ENCODE measurements around the gene HLX.

Gene HLX

DNA sequence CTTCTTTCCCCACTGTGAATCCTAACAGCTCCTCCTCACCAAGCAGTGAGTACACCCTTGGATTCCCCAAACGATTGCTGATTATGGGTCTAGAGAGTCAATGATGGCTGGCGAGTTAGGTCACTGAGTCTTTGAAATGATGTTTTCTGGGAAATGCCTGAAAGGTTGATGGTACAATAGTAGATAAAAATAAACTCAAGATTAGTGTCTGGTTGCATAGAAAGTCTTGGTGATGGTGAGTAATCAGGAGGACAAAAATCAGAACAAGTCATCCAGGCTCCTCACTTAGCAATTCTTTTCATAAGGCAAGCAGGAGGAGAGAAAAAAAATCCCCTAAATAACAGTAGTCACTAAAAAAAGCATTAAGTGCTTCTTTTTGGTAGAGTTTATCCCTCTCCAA is 22.6 kb downstream of the HLX start:
- DNase-seq: no peak

DNA sequence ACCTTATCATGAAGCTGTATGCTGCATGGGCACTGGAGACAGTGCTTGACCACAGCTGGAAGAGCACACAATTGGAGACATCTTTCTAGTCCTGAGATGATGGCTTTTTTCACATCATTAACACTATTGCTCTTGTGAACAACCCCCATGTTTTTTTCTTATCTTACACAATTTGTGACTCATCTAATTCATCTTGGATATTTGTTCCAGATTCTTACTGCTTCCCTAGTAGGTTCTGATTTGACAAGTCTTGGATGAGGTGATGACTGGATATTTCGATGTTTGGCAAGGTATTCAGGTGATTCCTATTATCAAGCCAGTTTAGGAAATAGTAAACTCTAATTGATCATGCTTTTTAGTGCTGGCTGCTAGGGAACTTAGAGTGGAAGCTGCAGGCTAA is 23.7 kb downstream of the HLX start:
- no peak for DNase-seq

DNA sequence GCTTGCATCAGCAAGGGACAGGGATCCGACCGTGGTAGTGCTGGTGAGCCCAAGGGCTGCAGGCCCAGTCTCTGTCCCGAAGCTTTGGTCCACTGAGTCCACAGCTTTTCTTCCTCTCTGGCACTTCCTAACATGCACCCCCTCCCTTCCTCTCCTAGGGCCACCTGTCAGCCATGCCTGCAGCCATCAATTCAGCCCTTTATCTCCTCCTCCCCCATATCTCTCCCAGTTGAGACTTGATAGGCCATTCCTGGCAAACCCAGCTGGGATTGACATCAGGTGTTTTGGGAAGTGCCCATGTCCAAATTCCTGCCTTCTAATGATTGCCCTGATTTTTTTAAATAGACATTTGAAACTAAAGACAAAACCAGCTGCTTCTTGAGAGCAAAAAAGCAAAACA is 25.6 kb downstream of the HLX start:
- DNase-seq: no peak

DNA sequence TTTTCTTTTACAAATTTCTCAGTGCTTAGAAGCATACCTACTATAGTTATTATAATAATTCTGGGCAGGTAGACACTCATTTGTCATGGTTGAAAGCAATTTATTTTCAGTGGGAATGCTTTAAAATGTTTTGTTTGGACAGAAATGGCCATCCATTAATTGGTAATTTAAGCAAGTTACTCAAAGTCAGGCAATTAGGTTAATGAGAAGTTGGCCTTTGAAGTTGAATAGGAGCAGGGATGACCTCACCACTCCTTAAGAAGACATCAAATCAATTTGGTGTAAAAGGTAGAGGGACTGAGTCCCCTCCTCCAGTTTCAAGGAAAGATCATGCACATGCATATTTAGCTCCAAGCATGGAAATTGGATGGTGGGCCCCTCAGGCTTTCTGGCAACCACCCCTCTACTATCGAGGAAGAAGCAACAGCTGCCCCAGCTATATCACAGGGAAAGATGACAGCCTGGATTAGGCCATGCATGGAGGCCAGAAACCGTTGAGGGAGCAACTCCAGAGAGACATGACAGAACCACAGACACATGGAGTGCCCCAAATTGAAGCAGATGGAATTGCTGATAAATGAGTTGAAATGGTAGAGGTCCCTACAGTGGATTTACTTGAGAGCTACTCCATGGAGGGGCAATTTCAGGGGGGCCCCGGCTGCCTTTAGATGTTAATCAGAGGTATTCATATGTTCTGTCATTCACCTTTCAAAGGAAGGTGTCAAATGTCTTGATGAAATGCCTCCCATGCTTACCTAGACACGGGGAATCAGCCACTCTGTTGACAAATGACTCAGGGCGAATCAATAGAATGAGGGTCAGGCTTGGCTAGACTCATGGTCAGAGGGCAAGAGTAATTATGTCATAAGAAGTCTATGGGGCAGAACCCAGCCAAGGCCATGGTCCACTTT is 26.7 kb downstream of the HLX start:
- DNase-seq: no peak

DNA sequence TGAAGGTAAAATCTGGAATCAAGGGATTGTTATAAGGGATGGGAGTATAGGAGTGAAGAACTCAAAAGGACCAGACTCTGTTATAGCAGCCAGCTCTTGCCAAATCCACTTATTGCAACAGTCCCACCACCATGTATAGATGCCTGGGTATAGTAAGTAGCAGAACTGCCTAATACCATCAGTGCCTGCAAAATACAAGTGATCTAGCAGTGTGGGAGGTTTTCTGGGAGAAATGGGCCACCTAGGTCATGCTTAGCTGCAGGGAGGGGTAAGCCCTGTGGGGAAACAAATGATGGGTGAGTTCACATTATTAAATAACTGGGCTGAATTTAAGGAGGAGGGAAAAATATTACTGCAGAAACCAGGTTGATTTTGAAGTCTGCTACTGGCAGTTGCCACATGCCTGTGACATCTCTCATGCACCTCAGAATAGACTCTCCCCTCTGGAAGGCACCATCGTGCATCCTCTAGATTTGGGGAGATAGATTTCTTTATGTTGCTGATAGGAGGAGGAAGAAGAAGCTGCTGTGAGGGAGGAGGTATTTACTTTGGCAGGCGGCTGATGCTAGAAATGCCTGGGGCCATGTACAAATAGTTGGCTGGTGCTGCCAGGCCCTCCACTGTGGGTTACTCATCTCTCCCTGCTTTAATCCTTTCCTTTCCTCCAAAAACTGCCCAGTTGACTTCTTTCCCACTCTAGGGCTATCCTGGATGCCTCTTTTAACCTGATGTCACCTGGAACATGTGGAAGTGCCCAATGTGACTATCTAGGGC is 27.5 kb downstream of the HLX start:
- no peak for DNase-seq

DNA sequence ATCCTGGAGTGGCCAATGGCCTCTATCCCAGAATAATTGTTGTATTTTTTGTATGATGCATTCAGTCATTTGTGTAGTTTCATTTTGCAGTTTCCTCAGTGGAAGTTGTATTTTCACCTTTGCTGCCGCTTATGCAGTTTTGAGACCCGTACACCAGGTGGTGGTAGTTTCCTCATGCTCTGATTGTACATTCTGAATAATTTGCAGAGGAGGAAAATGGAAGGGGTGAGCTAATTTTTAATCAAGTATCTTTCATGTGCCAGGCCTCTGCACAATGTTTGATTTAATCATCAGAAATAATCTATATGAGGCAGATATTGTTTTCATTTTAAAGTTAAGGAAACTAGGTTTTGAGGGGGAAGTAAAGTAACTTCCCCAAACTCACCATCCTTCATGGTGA is 29.5 kb downstream of the HLX start:
- DNase-seq: no peak

DNA sequence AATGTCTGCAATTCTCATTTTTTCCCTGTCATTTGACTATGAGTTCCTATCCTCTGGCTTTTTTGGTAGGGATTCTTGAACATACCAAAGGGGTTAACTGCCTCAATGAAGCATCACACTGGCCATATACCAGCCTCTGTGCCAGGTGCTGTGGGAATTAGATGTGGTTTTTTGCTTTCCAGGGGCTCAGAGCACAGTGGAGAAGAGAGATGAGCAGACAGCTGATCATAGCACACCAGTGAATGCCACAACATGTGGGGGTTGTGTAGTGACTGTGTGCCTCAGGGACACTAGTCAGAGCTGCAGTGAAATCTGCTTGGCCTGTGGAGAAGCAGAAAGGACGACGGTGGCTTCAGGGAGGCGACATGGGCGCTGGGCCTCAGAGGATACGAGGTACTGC is 30.8 kb downstream of the HLX start:
- DNase-seq: no peak

DNA sequence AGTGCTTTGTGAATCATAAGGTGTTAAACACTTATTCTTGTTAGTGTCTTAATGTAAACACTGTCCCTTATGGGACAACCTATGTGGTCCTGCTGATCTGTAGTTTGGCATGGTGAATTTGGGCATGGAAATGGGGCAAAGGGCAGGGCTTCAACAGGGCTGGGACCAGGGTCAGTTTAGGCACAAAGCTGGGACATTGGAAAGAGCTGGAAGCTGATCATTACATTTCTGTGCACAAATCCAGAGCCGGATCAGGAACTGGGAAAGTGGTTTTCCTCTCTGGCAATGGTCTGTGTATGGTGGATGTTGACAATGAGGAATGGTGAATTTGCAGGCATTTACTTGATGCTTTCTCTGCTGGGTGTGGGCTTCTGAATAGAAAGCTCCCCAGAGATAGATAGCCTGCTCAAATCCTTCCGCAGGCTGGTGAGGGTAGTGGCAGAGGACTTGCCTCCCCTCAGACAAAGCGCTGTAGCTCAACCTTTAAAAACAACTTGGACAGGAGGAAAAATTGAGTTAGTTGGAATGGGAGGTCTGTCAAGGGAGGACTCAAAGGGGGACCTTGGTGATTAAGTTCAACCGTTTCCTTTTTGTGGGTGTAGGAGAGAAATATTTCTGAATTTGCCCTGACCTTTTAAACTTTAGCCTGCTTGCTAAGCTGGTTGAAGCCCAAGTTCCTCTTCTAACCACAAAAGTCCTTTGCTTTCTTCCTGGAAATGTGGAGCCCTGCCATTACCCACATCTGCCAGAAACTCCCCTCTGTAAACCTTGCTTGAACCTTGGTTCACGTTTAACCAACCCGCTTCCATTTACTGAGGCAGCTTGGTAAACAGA is 35.3 kb downstream of the HLX start:
- DNase-seq: no peak

DNA sequence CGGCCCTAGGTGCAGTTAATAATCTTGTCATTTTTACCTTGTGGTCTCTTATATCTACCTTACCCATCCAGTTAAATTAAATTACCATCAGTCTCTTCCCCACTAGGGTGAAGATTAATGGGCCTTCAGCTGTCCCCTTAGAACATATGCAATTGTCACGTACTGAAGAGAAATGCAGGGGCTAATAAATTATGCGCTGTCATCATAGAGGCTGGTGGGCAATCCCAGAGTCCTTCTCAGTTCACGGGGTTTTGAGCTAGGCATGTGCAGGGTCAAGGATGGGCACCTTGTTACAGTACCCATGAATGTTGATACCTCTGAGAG is 35.8 kb downstream of the HLX start:
- no peak for DNase-seq

DNA sequence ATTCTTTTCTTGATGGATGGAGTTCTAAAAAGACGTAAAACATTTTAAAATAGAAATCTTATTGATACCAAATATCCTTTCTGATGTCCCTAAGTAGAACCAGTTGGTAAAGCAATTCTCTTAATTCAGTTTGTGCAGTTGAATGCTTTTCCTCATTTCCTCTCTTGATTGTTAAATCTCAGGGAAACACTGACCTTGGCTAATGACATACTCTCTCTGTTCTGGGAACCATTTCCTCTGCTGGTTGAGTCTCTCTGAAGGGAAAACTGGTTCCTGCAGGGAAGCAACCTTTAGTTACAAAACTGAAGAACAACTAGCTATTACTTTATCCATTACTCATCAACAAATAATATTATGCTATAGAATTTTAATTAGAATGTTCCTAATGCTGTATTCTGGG is 36.7 kb downstream of the HLX start:
- no peak for DNase-seq

DNA sequence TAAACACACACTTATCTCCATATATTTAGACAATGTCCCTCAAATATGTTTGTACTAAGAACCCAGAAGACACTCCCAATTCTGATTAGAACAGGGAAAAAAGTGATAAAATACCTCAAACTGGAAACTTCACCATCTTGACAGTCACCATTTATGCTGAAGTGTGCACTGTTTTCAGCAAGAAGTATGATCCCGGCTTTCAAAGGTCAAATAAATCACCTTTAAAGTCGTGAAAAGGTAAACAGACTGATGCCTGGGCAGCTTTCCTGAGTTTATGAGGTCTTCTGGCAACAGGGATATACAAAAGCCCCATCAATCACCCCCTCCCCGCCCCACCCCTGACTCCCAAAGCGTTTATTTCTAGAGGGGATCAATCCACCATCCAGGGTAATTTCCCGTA is 37.9 kb downstream of the HLX start:
- no peak for DNase-seq

DNA sequence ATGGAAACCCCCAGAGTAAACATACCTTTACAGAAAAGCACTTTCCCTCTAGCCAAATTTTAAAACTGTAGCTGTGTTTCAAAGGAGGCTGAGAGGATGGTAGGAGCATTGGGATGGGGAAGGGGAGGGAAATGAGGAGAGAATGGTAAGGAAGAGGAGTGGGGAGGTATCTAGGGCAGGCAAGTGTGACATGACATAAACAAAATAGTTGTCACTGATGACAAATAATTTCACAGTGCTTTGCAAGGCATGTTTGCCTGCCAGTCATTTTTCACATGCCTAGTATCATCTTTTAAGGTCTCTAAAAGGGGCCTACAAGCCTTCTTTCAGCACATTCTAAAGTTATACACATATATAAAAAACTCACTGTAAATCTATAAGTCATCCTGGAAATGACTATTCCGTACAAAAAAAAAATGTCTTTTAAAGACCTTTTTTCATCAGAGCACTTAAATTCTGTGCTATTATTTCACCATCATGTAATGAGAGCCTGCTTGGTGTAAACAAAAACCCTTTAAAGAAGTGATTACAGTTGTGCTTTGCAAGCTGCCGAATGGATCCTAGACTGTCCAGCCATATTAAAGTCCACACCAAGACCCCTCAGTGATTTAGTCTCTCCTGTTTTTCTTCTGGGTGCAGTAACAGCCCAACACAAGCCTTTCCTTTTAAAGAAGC is 38.4 kb downstream of the HLX start:
- no peak for DNase-seq

DNA sequence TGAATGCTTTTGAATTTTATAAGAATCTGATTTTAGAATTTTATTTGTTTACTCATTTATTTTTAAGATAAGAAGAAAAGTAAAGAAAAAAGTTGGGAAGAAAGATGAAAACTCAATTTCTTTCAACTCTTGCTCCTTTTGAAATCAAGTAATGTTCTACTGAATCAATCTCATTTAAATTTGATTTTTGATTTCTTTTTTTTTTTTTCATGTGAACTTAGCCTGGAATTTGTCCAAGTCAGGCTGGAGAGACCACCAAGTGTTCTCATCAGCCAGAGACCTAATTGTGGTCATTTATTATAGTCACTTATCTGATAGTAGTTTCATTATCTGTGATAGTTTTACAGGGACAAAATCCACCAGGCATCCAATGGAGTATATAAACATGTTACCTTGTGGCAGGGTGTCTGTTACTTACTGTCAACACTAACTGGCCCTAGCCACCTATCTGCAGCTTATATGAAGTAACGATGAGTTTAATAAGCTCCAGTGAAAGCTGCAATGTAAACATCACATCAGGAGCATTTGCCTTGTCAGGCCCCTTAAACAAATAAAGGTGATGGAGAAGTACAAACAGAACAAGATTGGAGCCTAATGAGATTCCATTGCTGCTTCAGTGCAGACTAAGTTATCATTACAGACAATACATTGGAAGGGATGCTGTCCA is 39.2 kb downstream of the HLX start:
- no peak for DNase-seq

DNA sequence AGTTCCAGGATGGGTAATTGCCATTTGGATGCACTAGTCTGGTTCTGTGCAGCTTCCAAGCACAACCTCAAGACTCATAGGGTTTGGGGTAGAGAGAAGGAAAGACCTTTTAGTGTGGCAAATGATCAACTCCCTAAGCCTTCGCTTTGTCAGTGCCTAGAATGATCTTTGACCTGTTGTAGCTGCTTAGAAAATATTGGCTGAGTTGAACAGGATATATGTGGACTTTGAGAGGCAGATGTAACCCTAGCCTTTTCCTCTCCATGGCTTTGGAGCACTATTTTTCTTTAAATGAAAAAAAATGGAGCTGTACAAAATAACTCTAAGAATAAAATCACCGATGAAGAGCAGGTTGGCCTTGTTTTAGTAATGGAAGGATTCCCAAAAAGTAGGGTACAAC is 41.7 kb downstream of the HLX start:
- no peak for DNase-seq

DNA sequence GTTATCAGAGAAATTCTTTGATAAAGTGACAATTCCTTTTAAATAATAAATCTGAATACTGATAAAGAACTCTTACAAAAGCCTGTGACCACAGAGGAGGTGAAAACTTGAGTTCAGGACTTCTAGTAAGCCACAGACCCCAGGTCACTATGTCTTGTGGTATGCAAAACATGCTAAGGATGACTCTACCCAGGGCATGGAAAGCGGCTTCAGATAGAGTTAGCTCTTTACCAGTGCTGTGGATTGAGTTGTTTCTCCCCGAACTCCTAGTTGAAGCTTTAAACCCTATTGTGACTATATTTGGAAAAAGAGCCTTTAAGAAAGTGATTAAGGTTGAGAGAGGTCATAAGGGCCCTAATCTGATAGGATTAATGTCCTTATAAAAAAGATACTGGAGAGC is 42.3 kb downstream of the HLX start:
- no peak for DNase-seq

DNA sequence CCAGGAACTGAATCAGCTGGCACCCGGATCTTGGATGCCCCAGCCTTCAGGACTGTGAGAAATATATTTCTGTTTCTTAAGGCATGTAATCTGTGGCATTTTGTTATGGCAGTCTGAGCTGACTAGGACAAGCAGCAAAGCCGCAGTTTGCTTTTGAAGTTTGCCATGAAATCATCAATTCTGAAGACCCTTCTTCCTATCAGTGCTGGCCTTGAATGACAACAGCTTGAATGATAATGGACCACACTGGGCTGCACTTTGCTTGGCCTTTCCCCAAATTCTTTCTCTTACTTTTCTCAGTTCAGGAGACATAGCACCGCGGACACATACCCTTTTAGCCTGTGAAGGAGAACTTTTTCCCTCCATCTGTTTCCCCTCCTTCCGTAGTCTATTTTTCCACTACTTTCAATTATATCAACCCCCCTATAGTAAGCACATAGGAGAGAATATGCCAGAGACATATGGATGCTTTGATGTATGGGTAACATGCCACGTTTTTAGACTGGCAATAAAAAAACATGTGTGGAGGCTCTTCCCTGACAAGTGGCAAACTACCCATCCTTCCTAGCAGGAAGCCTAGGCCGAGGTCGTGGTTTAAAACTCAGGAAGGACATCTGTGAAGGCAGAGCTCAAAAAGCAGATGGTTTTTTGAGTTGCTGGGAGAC is 42.9 kb downstream of the HLX start:
- no peak for DNase-seq

DNA sequence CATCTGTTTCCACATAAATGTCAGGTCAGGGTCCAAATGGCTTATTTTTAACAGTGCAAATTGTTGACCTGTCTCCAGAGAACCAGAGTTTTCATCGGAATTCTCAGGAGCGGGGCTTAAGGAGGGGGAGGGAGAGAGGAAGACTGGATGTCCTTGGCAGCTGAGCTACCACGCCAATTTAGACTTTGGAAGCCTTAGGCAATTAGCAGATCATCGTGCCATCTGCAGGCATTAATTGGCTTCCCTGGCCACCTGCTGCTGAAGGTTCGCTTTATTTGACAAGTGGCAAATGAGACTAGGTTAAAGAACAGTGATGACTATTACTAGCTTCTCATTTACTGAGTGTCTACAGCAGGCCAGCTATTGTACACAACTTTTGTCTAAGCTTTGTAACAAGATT is 43.7 kb downstream of the HLX start:
- no peak for DNase-seq

DNA sequence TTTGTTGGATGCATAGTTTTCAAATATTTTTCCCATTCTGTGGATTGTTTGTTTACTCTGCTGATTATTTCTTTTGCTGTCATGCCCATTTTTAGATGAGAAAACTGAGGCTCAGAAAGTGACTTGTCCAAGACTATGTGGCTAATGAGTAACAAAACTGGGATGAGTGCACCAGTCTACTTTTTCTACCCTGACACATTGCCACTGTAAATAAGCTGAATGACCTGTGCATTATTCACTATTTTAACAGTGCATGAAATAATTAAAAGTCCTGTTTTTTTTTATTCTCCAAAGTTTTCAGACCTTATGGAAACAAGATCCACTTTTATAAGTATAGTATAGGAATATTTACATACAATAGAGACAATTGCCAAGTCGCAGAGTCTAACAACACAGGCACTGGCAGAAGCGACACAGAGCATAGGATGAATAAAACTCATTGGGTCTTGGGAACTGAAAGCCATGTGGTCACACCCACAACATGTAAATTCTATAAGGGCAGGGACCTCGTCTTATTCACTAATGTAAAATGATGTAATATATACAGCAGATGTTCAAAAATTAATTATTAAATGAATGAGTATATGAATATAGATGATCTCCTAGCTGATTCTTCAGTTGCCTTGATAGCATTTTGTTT is 45.2 kb downstream of the HLX start:
- no peak for DNase-seq

DNA sequence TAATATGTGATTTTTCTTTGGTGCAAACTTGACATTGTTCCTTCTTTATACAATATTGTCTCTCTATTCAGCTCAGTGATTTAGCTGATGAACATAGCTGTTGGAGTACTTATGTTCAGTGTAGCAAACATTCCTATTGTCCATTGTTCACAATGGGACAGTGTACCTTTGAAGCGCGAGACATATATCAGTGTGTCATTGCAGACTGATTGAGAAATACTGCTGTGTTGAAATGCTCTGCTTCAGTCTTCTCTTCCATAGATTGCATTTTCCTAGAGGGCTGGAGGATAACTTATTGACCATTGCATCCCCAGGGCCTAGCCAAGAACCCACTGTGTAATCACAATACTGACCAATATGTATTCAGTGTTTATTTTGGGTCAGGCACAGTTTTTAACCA is 46.5 kb downstream of the HLX start:
- DNase-seq: no peak

DNA sequence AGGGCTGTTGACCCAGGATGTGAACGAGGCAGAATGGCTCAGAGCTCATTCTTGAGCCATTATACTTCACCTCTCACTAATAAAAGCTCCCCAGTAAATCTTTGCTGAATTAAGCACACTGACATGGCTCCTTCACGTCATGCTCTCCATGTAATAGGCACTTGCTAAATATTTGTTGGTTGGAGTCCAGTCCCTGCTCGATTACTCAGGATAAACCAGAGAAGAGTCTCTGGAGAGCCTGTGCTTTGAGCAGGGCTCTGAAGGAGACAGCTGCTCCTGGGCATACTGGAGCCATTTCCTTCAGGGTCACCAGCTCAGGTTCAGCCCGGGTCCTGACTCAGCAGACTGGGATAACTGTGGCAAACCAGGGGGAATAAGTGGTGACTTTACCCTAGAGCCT is 46.9 kb downstream of the HLX start:
- DNase-seq: no peak

DNA sequence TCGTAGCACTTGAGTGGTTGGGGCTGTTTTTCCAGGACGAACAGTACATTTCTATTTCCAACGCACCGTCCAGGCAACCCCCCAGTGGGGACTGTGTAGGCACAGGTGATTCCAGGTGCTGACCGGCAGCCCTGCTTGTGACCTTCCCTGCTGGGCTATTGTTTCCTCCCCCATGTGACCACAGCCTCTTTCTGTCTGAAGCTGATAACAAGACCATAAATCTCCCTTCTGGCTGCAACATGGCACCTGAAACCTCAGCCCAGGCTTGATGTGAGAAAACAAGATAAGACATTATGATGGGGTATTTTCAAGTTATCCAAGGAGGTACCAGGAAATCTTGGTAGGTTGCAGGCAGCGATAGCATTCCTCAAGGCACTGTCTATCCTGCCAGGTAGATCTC is 48.2 kb downstream of the HLX start:
- DNase-seq: no peak
